Left lobe of liver (tissue), 2 donors: ENCODE data around the gene CHRNE. TPM values are rescaled to one million over a fixed set of nuclear protein-coding genes. Genes with fewer than 3 reads are reported as not detected.
"Not testable (repeated sequence)": the region's sequence is repeated elsewhere in the genome, so short reads cannot be mapped to it uniquely, and the experiment has no call there.

Experiments used
- ATAC-seq: fragments of 200-7000 bp; cut with Tn5 transposase; one replicate; pipeline ENCODE4 v1.9.1; 2020; ENCODE audit warnings: mild to moderate bottlenecking, moderate library complexity
- DNase-seq: peaks from one replicate; pipeline ENCODE4 v3.0.0-alpha.2; 2020; ENCODE audit warnings: low spot score
- total RNA-seq: library from RNA; stranded (reverse); gene quantifications from one replicate; pipeline ENCODE4 v1.2.1, GENCODE V29; 2021
- donor health status: DM: no; HTN: no; CAD: no; lungs with moderate emphysema.
- donor health status: DM: no; HTN: yes; CAD: no.

Gene CHRNE
- total RNA-seq, 1 donor from 2014 or later: 3.1 TPM

DNA sequence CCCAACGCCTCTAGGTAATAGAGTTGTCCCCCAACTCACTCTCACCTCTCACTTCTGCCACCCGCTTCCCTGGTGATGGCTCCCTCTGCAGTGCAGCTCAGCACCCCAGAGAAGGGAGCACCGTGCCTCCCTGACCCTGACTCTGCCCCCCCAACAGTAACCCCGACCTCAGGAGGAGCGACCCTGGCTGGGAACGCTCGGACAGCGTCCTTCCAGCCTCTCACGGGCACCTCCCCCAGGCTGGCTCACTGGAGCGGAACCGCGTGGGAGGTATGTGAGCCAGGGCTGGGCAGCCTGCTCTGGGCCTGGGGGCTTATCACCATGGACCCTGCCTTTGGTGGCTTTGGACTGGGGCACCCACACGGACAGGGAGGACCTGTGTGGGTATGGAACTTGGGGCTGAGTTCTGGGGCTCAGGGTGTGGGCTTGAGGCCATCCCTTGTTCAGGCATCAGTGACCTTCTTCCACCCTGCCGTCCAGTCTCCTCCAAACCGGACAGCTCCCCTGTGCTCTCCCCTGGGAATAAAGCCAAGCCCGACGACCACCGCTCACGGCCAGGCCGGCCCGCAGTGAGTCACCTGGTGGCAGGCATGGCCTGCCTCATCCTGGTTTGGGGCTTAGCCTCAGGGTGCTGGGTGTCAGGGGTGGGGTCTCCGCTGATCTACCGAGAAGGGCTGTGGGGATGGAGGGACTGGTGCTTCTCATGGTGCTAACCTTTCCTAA, 10.2 kb downstream of the CHRNE start:
- ATAC-seq (no peak), DNase-seq (no peak)

DNA sequence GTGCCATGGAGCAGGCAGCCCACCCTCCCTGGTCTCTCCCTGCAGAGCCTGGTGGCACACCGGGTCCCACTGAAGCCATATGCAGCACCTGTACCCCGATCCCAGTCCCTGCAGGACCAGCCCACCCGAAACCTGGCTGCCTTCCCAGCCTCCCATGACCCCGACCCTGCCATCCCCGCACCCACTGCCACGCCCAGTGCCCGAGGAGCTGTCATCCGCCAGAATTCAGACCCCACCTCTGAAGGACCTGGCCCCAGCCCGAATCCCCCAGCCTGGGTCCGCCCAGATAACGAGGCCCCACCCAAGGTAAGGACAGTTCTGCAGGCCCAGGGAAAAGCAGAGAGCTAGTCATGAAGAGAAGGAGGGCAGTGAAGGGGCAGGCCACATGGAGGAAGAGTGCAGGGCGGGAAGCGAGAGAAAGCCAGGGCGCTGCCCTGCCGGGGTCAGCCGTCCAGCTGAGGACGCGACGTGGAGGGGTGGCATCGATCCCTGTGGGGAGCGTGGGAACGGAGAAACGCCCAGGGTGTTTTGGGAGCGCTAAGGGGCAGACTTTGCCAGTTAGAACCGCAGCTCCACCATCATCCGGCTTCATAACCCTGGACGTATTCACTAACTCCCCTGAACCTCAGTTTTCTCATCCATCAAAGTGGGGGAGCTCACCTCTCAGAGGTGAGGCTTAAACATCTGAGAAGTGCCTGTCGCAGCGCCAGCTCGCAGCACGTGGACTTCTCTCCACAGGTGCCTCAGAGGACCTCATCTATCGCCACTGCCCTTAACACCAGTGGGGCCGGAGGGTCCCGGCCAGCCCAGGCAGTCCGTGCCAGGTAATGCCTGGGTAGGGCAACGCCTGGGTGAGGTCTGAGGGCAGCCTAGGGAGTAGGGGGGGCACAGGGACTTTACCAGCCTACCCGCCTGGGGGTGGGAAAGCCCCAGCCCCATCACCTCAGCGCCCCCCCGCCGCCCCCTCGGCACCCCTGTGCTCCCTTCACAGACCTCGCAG, 11.2 kb downstream of the CHRNE start:
- DNase-seq (no peak), ATAC-seq (no peak)

DNA sequence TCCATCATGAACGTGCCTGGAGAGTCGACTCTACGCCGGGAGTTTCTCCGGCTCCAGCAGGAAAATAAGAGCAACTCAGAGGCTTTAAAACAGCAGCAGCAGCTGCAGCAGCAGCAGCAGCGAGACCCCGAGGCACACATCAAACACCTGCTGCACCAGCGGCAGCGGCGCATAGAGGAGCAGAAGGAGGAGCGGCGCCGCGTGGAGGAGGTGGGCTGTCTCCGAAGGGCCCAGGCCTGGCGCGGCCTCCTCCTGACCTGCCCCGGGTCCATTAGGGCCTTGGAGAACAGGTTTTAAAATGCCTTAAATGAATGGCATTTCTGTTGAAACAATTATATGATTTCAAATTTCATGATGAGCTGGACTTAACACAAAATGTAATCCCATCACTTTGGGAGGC, 15.3 kb downstream of the CHRNE start:
- DNase-seq (no peak), ATAC-seq (no peak)

DNA sequence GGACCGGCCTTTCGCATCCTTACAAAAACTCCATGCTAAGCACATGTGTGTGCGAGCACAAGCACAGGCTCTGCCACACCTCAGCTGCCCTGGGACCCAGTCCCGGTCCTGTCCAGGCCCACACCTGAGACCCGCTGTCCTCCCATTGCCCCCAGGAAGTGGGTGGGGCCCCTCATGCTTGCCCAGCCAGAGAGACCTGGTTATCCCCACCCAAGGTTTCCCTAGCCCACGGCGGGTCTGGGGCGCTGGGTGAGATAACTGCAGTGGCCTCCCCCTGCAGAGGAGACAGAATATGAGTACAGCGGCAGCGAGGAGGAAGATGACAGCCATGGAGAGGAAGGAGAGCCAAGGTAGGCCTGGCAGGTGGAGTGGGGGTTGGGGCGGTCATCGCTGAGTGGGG, 16.1 kb downstream of the CHRNE start:
- ATAC-seq (no peak), DNase-seq (no peak)

DNA sequence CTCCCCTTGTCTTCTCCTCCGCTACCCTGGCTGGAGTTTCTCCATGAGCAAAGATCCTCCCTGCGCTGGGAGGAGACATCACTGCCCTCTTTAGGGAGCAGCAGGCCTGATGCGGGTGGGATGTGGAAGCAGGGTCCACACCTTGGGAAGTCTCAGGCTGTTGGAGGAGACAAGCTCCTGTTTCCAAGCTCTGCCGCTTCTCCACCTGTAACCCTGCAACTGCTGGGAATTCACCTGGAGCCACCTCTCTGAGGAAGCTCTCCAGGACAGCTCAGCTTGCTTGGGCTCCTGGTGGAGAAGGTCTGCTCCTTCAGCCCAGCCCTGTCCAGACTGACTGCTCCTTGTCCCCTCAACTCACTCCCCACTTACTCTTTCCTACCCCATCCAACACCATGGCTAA, 18.4 kb downstream of the CHRNE start:
- DNase-seq (no peak), ATAC-seq (no peak)

DNA sequence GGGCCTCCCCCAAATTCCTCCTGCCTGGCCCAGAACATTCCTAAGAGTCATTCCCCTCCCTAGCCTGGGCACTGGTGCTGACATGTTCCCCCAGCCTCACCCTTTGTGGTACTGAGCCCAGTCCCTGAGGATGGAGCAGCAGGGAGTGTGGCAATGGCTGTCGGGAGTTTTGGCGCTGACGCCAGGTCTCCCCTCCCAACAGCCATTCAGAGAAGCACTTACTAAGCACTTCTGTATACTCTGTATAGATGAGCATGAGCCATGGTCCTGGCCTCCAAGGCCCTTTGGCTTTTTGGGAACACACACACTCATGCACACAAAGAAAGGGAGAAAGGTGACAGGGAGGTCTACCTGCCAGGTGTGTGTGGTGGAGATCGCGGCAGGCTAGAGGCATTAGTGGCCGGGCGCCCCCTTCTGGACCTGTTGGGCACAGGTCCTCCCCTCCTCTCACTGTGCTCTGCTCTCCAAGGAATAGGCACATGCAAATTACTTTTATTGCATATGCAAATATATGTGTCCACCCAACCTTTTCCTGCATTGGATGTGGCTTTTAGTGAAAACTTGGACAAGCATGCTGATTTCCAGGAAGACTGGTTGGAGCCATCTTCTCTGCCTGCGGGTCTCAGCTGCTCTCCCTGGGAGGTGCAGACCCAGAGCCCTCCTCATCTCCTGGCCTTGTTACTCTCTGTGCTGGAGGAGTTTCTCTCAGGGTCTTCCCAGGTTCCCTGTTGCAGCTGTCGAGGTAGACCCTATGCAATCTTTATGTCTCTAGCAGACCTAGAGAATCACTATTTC, 20.9 kb downstream of the CHRNE start:
- DNase-seq (peak; percentile 71), ATAC-seq (peak; percentile 94)

DNA sequence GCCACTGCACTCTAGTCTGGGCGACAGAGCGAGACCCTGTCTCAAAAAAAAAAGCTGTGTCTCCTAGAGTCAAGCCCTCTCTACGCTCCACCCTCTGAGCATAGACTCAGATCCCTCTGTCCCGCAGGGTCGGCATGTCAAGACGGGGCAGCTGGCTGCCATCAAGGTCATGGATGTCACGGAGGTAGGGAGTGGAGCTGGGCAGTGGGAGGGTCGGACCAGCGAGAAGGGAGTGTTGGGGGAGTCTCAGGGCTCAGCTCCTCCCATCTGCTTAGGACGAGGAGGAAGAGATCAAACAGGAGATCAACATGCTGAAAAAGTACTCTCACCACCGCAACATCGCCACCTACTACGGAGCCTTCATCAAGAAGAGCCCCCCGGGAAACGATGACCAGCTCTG, 22.0 kb downstream of the CHRNE start:
- ATAC-seq (no peak), DNase-seq (no peak)

DNA sequence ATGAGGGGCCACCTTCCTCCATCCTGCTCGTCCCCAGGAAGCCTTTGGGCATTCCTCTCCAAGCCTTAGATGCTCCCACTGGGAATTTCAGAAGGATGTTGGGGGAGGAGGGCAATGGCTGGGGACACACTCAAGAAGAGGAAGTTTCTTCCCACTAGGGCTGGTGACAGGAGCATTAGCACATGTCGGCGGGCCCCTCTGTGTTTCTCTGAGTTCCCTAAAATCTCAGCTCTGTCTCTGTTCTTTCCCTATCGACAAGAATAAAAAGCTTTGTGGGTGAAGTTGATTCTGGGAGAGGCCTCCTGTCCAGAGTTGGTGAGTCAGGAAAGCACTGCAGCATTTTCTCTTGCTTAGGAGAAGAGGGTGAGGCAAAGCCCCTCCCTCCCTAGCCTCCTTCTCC, 23.3 kb downstream of the CHRNE start:
- DNase-seq (no peak), ATAC-seq (no peak)

DNA sequence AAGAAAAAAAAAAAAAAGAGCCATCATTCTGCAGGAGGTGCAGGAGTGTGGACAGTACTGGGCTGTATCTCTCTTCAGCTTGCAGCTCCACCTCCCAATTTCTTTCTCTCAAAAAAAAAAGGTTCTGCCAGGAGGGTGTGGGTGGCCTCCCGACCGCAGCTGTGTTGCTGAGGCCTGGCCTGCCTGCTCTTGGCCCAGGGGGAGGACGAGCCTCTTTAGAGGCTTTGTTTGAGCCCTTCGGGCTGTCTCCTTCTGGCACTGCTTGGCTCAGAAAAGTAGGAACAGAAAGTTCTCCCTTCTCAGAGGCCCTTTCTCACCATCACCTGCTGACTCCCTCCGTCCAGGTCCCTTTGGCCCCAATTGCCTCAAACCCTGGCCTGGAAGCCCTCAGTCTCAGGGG, 25.8 kb downstream of the CHRNE start:
- ATAC-seq (no peak), DNase-seq (no peak)

DNA sequence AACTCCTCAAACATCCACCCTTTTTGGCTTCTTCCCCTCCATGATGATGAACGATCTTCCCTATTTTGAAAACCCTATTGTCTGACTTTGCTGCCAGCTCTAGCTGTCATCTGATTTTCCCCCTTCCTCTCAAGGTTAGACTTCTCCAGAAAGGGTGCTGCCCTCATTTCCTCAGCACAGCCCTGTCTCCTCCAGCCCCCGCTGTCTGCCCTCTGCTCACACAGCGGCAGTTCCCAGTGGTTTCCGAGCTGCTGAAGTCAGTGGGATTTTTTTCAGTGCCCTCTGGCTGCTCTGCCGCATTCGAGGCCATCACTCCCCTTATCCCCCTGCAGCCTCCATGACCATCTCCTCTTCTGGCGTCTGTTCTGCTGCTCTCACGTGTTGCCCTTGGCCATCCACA, 30.1 kb downstream of the CHRNE start:
- ATAC-seq (peak; percentile 74), DNase-seq (no peak)

DNA sequence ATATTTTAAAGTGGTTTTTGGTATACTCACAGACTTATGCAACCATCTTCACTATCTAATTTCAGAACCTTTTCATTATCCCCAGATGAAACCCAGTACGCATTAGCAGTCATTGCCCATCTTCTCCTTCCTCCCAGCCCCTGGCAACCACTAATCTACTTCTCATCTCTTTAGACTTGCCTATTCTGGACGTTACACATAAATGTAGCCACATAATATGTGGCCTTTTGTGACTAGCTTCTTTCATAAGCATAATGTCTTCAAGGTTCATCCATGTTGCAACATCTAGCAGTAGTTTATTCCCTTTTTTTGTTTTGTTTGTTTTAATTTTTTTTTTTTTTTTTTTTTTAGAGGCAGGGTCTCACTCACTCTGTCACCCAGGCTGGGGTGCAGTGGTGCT, 32.0 kb downstream of the CHRNE start:
- ATAC-seq: no peak

DNA sequence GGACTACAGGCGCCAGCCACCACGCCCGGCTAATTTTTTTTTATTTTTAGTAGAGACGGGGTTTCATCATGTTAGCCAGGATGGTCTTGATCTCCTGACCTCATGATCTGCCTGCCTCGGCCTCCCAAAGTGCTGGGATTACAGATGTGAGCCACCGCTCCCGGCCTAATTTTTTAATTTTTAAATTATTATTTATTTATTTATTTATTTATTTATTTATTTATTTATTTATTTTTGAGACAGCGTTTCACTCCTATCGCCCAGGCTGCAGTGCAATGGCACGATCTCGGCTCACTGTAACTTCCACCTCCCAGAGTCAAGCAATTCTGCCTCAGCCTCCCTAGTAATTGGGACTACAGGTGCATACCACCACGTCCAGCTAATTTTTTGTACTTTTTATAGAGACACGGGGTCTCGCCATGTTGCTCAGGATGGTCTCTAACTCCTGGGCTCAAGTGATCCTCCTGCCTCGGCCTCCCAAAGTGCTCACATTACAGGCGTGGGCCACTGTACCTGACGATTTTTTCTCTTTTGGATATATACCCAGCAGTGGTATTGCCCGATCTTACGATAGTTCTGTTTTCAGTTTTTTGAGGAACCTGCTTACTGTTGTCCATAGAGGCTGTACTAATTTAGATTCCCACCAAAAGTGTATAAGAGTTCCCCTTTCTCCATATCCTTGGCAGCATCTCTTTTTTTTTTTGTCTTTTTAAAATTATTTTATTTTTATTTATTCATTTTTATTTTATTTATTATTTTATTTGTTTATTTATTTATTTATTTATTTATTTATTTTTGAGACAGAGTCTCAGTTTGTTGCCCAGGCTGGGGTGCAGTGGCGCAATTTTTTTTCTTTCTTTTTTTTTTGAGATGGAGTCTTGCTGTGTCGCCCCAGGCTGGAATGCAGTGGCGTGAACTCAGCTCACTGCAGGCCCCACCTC, 33.6 kb downstream of the CHRNE start:
- ATAC-seq, DNase-seq: not testable (repeated sequence)

More for the DNA sequence above, 32.0 kb downstream of the CHRNE start:
- no peak for DNase-seq

DNA sequence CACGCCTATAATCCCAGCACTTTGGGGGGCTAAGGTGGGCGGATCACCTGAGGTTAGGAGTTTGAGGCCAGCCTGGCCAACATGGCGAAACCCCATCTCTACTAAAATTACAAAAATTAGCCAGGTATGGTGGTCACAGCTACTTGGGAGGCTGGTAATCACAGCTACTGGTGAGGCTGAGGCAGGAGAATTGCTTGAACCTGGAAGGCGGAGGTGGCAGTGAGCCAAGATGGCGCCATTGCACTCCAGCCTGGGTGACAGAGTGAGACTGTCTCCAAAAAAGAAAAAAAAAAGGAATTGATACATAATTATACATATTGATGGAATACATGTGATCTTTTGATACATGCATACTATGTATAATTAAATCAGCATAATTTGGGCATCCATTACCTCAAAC, 35.4 kb downstream of the CHRNE start:
- DNase-seq: not testable (repeated sequence)

DNA sequence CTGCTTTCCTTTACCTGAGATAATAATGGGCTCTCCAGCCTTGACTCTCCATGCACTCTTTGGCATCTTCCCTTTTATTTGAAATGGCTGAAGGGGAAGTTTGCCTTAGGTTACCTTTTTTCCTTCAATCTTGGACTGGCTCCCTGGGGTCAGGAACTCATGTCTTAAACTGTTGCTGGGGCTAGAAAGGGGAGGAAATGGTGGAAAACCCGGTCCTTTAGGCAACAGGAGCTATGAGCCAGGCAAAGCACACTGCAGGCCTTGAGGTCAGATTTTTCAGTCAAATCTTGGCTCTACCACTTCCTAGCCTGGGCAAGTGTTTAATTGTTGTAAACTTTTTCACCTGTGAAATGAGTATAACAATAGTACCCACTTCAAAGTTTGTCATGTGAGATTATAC, 39.6 kb downstream of the CHRNE start:
- DNase-seq (no peak), ATAC-seq (no peak)

More for the DNA sequence above, 35.4 kb downstream of the CHRNE start:
- not testable (repeated sequence) for ATAC-seq

DNA sequence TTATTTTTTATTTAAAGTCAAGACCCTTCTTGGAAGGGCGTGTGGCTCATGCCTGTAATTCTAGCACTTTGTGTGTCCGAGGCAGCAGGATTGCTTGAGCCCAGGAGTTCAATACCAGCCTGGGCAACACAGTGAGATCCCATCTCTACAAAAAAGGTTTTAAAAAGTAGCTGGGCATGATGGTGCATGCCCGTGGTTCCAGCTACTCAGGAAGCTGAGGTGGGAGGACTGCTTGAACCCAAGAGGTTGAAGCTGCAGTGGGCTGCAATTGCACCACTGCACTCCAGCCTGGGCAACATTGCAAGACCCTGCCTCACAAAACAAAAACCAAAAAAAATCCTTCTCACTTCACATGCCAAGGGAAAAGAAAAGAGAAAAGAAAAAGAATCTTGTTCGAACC, 40.2 kb downstream of the CHRNE start:
- no peak for ATAC-seq
- no peak for DNase-seq

DNA sequence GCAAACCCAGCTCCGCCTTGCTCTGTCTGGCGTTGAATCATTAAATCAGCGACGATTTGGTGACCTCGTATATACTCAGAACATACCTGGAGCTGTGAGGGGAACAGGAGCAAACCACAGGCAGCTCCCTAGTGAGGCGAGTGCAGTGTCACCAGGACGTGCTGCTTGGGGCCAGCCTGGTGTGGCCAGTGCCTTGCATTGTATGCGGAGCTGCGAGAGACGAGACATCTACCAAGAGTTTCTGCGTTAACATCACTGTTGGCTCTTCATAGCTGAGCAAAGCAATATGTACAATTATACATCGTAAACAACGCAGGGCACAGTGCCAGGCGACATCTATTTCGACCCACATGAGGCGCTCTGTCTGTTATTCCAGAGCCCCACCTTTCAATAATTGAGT, 41.8 kb downstream of the CHRNE start:
- ATAC-seq (no peak), DNase-seq (no peak)

DNA sequence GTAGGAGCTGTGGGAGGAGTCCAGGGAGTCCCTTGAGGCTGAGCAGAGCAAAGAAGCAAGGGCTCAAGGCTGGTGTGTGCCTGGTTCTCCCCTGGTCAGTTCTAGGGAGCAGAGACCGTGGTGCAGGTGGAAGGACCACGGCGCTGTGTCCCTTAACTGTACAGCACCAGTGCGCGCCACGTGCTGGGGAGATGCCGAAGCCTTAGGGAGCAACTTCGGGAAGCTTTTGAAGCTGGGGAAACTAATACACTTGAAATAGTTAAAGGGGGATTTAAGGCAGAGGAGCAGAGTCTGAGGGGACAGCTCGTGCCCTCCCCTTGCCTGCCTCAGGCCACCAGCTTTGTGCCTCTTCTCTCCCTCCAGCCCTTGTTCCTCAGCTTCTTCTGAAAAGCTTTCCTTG, 42.2 kb downstream of the CHRNE start:
- DNase-seq: no peak
- no peak for ATAC-seq

DNA sequence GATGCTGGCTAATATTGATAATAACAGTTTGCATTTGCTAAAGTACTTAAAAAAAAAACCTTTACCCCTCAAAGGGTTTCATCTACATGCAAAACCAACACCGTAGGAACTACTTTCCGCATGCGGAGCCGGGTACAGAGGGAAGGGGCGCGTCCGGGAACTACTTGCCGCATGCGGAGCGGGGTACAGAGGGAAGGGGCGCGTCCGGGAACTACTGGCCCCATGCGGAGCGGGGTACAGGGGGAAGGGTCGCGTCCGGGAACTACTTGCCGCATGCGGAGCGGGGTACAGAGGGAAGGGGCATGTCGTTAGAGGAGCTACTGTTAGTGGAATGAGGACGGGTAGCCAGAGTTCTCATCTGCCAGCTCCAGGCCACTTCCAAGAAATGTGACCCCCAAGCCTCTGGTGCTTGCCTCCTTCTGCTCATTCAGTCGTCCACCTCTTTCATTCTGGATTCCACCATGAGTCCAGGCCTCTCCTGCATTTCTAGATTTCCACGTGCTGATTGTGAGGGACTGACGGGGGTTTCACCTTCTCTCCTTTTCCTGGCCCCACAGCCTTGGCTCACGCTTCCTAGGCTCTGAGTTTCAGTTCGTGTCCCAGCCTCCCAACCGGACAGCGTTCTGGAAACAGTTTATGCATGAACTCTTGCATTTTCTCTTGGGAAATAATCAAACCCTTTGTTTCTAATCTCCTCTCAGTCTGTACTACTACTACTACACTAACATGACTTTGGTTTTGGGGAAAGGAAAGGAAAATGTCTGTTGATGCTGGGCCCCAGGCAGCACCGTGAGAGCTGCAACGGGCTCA, 42.9 kb downstream of the CHRNE start:
- no peak for DNase-seq
- ATAC-seq: no peak

DNA sequence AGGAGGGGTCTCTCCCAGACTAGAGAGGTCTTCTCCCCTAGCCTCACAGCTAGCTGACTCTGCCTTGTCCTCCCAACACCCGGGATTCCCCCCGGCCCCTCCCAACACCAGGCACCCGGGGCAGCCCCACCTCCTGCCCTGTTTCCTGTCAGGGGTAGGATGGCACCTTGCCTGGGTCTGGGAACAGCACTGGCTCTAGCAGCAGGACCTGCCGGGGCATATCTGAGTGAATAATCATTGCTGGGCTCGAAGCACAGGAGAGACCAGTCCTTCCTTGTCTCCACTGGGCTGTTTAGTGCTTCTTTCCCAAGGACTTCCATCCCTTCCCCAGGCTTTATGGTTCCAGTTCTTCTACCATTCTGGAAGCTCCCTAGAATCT, 44.0 kb downstream of the CHRNE start:
- ATAC-seq (peak; percentile 49), DNase-seq (no peak)
